NOMO-1 treated with dmso at 0.1 percent for 144 hours (cell line): ENCODE results near the gene SUMO3.

Experiments used
- DNase-seq: peaks from one replicate; lab custom pipeline; 2025; ENCODE audit not compliant: unreplicated experiment; lab: John Stamatoyannopoulos, UW

The SUMO3 gene

GRCh38 chr21:44780767-44781459 lies 36.9 kb downstream of the SUMO3 start:
- no peak for DNase-seq

GRCh38 chr21:44780137-44780502 lies 37.7 kb downstream of the SUMO3 start:
- no peak for DNase-seq

DNA sequence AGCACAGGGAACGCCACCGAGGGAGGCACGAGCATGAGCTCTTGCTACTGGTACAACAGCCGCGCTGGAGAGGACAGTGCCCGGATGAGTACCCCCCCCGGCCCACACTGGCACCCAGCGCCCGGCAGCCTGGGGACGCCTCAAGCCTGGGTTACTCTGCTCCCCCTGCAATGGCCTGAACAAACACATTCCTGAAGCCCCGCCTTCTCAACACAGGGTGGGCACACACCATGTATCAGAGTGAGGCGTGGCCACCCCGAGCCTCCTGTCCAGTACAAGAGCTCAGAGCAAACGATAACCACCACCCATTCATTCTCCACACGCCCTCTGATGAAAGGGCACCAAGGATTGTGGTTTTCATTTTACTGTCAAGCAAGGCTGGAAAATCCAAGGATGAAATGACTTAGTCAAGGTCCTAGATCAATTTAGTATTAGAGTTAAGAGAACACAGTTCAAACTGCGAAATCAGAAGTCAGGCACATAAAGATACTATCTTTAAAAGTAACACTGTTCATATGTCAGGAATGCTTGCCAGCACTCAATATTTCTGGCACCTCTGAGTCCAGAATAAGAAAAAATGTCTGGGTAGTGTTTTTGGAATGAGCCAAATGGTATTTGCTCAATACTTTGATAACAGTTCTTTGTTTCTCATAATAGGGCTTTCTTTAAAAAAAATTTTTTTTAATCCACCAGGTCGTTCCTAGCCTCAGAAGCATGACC lies 38.3 kb downstream of the SUMO3 start:
- DNase-seq, result no peak

GRCh38 chr21:44778983-44779382 lies 38.9 kb downstream of the SUMO3 start:
- DNase-seq, result no peak

GRCh38 chr21:44778499-44778911 lies 39.4 kb downstream of the SUMO3 start:
- peak; percentile 48 for DNase-seq

GRCh38 chr21:44778094-44778493 lies 39.8 kb downstream of the SUMO3 start:
- DNase-seq, result no peak

GRCh38 chr21:44774972-44775371 lies 42.9 kb downstream of the SUMO3 start:
- DNase-seq, result no peak

- DNase-seq, result no peak
Measured at GRCh38 chr21:44773291-44773932, 44.5 kb downstream of the SUMO3 start.

DNA sequence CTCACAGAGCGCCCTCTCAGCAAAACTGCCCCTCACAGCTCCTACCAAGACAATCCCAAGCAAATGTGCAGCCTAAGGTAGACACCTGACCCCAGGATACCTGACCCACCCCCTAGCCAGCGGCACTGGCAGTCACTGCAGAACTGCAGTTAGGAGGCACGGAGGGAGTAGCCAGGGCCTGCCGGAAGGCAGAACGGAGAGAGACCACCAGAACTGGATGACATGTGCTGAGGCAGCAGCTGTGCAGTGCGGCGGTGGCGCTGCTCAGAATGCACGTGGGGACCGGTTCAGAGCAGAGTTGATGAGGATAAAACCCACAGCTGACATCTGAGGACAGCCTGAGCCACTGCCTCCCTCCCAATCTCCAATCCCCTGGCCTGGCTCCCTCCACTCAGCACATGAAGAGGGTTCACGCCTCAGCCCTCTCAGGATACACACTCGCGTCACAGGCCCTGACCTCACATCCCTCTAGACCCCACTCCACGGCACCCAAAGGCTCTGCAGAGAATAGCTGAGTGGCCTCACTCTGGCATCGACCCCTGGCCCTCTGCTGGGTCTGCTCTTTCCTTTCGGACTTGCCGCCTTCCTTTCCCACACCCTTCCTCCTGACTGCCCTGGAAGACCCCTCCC lies 45.9 kb downstream of the SUMO3 start:
- DNase-seq, result no peak

DNA sequence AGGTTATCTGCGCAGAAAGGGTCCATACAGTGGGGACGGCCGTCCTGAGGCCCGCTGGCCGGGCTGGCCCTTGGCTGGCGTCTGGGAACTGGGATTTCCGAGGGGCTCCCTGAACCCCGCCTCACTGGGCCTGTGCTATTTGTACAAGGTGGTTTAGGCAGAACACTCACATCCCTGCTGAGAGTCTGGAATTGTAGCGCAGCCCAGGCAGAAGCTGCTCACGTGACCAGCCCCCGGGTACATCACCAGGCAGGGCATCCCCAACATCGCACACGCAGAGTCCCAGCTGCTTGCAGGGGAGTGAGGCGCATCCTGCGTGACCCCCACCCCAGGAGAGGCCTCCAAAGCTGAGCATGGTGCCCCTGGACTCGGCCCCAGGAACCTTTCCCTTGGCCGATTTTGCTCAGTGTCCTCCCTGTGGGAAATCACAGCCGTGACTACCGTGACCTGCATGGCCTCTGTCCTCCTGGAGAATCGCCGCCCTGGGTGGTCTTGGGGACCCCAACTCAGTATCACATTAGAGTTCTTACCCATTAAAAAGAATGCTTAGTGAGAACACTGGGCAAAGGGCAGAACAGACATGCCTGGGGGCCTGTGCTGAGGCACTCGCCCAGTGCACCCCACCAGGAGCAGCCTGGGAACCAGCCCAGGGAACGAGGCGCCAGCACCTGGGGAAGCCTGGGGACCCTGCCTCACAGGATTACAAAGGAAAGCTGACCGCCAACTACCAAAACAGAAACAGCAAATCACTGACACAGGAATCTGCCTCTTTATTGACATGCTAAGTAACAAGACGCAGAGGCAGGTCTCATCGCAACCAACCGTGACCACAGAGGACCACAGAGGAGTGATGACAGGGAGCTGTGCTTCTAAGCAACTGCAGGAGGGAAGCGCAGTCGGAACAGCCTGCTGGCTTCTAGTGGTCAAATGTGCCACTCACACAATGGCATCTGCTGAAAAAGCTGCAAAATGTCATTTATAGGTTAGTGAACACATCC lies 49.7 kb downstream of the SUMO3 start:
- DNase-seq, result no peak

DNA sequence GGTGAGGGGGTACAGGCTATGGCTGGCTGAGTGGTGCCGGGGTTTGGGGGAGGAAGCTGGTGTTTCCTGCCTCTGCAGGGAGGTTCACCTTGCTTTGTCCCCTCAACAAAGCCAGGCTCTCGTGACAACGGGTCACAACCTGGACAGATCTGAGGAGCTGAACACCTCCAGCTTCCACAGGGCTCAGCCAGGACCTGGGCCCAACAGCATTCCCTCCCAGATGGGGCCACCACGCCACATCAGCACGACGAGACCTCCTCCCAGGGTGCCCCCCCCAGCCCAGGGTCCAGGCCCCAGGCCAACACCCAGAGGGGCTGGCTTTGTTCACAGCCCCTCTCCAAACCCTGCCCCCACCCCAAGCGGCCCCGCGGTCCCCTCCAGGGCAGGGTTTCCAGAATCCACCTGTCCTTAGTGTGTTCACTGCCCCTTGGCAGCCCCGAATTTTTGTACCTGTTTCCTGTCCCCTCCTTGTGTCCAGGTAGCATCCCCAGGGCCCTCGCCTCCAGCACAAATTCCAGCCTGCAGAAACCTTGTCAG lies 51.0 kb downstream of the SUMO3 start:
- no peak for DNase-seq

- no peak for DNase-seq
Measured at GRCh38 chr21:44766014-44766817, 51.6 kb downstream of the SUMO3 start.

GRCh38 chr21:44765231-44766013 lies 52.4 kb downstream of the SUMO3 start:
- DNase-seq, result no peak

GRCh38 chr21:44764319-44765230 lies 53.3 kb downstream of the SUMO3 start:
- no peak for DNase-seq

DNA sequence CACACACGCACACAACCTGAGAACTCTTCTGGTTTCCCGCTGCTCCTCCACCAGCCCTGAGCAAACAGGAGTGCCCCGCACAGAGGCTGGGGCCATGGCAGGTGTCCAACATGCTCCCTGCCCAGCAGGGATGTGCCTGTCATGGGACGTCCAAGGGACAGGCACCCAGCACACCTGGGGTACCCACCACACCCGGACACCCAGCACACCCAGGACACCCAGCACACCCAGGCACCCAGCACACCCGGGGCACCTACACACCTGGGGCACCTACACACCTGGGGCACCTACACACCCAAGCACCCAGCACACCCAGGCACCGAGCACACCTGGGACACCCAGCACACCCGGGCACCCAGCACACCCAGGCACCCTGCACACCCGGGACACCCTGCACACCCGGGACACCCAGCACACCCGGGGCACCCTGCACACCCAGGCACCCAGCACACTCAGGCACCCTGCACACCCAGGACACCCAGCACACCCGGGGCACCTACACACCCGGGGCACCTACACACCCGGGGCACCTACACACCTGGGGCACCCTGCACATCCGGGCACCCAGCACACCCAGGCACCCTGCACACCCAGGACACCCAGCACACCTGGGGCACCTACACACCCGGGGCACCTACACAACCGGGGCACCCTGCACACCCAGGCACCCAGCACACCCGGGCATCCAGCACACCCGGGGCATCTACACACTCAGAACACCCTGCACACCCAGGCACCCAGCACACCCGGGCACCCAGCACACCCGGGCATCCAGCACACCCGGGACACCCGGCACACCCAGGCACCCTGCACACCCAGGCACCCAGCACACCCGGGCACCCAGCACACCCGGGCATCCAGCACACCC lies 54.2 kb downstream of the SUMO3 start:
- DNase-seq, result no peak

DNA sequence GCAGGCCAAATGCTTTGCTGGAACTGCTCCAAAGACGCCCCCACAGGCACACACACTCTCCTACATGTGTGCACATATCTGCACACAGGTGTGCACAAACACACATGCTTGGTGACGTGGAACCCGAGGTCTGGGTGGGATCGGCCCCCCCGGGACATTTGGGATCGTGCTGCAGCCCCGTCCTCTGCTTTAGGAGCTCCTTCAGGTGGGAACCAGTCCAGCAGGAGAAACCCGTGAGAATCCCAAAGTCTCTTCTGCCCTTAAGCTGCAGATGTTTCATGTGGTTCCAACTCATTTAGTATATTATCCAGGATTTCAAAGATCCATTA lies 54.8 kb downstream of the SUMO3 start:
- no peak for DNase-seq
